ENCODE results near the gene PCSK5. TPM values are rescaled to one million over a fixed set of nuclear protein-coding genes. Genes with fewer than 3 reads are reported as not detected.

PCSK5 gene
- total and polyA plus RNA-seq, 2 of the 8 experiments (the other 6 are each of a cell fraction or from before 2014, with no cell fraction given): 5.5 to 10.7 TPM

DNA sequence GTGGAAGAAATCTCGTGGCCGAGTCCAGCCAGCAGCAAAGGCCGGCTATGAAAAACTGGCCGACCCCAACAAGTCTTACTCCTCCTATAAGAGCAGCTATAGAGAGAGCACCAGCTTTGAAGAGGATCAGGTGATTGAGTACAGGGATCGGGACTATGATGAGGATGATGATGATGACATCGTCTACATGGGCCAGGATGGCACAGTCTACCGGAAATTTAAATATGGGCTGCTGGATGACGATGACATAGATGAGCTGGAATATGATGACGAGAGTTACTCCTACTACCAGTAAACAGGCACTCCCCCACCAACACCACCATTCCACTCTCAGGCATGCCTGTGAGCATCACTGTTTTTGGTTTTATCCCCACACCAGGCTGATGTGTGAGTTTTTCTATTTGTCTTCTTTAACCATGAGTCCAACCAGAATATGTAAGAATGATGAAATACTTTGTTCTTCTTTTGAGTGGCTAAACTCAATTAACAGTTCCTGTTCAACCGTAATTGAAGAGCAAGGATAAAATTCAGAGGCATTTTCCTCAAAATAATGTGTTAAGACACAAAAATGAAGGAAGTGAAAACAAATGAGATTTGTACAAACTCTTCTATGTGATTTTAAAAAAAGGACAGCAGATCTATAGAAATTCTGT lies 468.3 kb downstream of the PCSK5 start:
- Histone ChIP-seq H3K4me1 (replicated peaks in 1 of 4; ENCODE audit: control insufficient read depth in 3 of 4, insufficient read depth in 4 of 4, low read length in 3 of 4) (no peaks in the 10 kb centered on the region), H3K18ac (ENCODE audit: extremely low read depth, low read length) (no peak overlapping the region), H2AFZ (ENCODE audit: low read length) (no peak overlapping the region), H2BK5ac (ENCODE audit: low read depth, low read length) (no peak overlapping the region), H4K8ac (ENCODE audit: extremely low read depth, insufficient read depth, low read length) (no peak overlapping the region), H3K27ac (ENCODE audit: low read depth, low read length) (no peak overlapping the region), H3K9ac (replicated peaks in 1 of 4; ENCODE audit: extremely low read depth in 1 of 4, low read depth in 3 of 4, low read length in 3 of 4) (no peak overlapping the region), H2BK120ac (replicated peaks; ENCODE audit: low read depth, low read length) (no peak overlapping the region), H3K27me3 (replicated peaks in 1 of 4; ENCODE audit: control insufficient read depth in 3 of 4, extremely low read depth in 1 of 4, insufficient read depth in 3 of 4, low read length in 3 of 4) (no peaks in the 10 kb centered on the region), H4K91ac (replicated peaks; ENCODE audit: insufficient read length, low read length) (no peak overlapping the region), H3K4me2 (ENCODE audit: insufficient read depth in 1 of 2, low read depth in 2 of 2, low read length in 2 of 2) (no peak overlapping the region), H2AK5ac (ENCODE audit: low read depth, low read length) (no peak overlapping the region), H3K4ac (replicated peaks; ENCODE audit: insufficient read length, low read depth, low read length) (no peak overlapping the region), H2BK20ac (ENCODE audit: low read length) (no peak overlapping the region), H4K20me1 (replicated peaks in 1 of 2; ENCODE audit: control insufficient read depth in 1 of 2, insufficient read depth in 2 of 2, low read length in 2 of 2) (no peaks in the 10 kb centered on the region), H3K79me2 (ENCODE audit: control insufficient read depth in 1 of 2, insufficient read depth in 2 of 2, low read length in 2 of 2) (no peaks in the 10 kb centered on the region), H3K79me1 (ENCODE audit: low read depth, low read length) (no peaks in the 10 kb centered on the region), H3K9me3 (ENCODE audit: insufficient read depth in 2 of 2, low read depth in 1 of 2, low read length in 1 of 2) (no peaks in the 10 kb centered on the region), H2BK15ac (ENCODE audit: low read length) (no peak overlapping the region), H3K23ac (ENCODE audit: insufficient read length) (no peak overlapping the region), H3K56ac (replicated peaks; ENCODE audit: insufficient read length, low read depth, low read length) (no peak overlapping the region), H3K4me3 (ENCODE audit: extremely low read depth in 1 of 4, insufficient read depth in 2 of 4, low read depth in 3 of 4, low read length in 4 of 4) (no peak overlapping the region), H3K36me3 (ENCODE audit: control insufficient read depth in 2 of 4, insufficient read depth in 4 of 4, low read length in 3 of 4) (no peaks in the 10 kb centered on the region), H3K14ac (ENCODE audit: insufficient read length) (no peak overlapping the region), H4K5ac (ENCODE audit: insufficient read length, low read depth, low read length) (no peak overlapping the region), H3K23me2 (ENCODE audit: low read depth, low read length) (no peaks in the 10 kb centered on the region), H2BK12ac (ENCODE audit: low read depth, low read length) (no peak overlapping the region)
- WGBS, 2 experiments (ENCODE audit: extremely low coverage in 1 of 2, insufficient coverage in 1 of 2, insufficient read length in 1 of 2, insufficient replicate concordance in 2 of 2, low coverage in 1 of 2, low lambda C conversion rate in 2 of 2, missing lambda C conversion rate in 1 of 2): 88% methylated on average over 10 of the region's 10 CpGs; no CpG with 5 or more reads in 1 of the 2 experiments
- TF ChIP-seq SP2 (IDR thresholded peaks at IDR 0.05; ENCODE audit: low read length) (no peak), TBP (IDR thresholded peaks at IDR 0.05; ENCODE audit: low read depth, low read length) (no peak), CEBPB (IDR thresholded peaks at IDR 0.05; ENCODE audit: low read depth, low read length) (no peak)
- ChIA-PET POLR2A (ENCODE audit: partially characterized antibody) (no interaction called here), CTCF (ENCODE audit: partially characterized antibody) (interaction anchor here (0.8 to 2.2 kb wide), 3 partner anchors 10 to 62 kb away, joined by 4 to 5 read pairs (median 4); no protein-coding TSS in a partner anchor)
- FAIRE-seq (no peak), DNase-seq (ENCODE audit: low read depth in 1 of 2, low spot score in 2 of 2) (no peak)
